A673 (cell line): ENCODE data around the gene MEGF6. TPM values are rescaled to one million over a fixed set of nuclear protein-coding genes. Genes with fewer than 3 reads are reported as not detected.

Experiments used
- BruUV-seq: library from RNA; stranded (reverse); fragments of 400-500 nt; replicated peaks from 2 replicates; lab custom pipeline; 2021; lab: Mats Ljungman, UMichigan
- CTCF ChIA-PET: fragments of 300-600 bp; sonication (Branson Sonifier 250); formaldehyde crosslinking; loops from one replicate; lab custom pipeline; 2022; ENCODE audit warnings: antibody characterized with exemption; lab: Charles Lee
- POLR2A ChIA-PET: fragments of 300-600 bp; sonication (Branson Sonifier 250); formaldehyde crosslinking; loops from one replicate; lab custom pipeline; 2022; ENCODE audit warnings: antibody characterized with exemption; ENCODE audit not compliant: low non-redundant PET; lab: Charles Lee
- DNase-seq: peaks from one replicate; pipeline ENCODE4 v3.0.0-alpha.2; 2015; ENCODE audit warnings: low spot score
- H3K27ac ChIP-seq: fragments of 200-600 bp; sonication (generic); 2 replicates; pipeline ENCODE4 v1.5.1; 2016; ENCODE audit warnings: mixed run types, low read depth, mild to moderate bottlenecking, mixed read lengths, antibody characterized with exemption, low read length; ENCODE audit not compliant: poor library complexity, severe bottlenecking
- H3K27me3 ChIP-seq: fragments of 200-600 bp; sonication (generic); replicated peaks from 2 replicates; pipeline ENCODE4 v1.6.1; 2017; ENCODE audit warnings: mixed run types, low read depth, mild to moderate bottlenecking, mixed read lengths, antibody characterized with exemption, low read length; ENCODE audit not compliant: insufficient read depth, poor library complexity
- H3K36me3 ChIP-seq: fragments of 200-600 bp; sonication (generic); 2 replicates; pipeline ENCODE4 v1.6.1; 2016; ENCODE audit warnings: mixed run types, mild to moderate bottlenecking, mixed read lengths, antibody characterized with exemption, low read length; ENCODE audit not compliant: insufficient read depth, poor library complexity, severe bottlenecking
- H3K4me1 ChIP-seq: fragments of 200-600 bp; sonication (generic); 2 replicates; pipeline ENCODE4 v1.6.1; 2017; ENCODE audit warnings: mixed run types, mild to moderate bottlenecking, mixed read lengths, antibody characterized with exemption, low read length; ENCODE audit not compliant: insufficient read depth, poor library complexity, severe bottlenecking
- H3K4me3 ChIP-seq: fragments of 200-600 bp; sonication (generic); 2 replicates; pipeline ENCODE4 v1.5.1; 2016; ENCODE audit warnings: low read depth, mixed run types, mild to moderate bottlenecking, mixed read lengths, low read length; ENCODE audit not compliant: poor library complexity, severe bottlenecking
- H3K9me3 ChIP-seq: fragments of 200-600 bp; sonication (generic); 2 replicates; pipeline ENCODE4 v1.6.1; 2016; ENCODE audit warnings: mixed run types, low read depth, mild to moderate bottlenecking, mixed read lengths, antibody characterized with exemption, low read length; ENCODE audit not compliant: poor library complexity, severe bottlenecking
- EZH2 ChIP-seq: fragments of 200-600 bp; sonication (generic); IDR thresholded peaks from 2 replicates; pipeline ENCODE4 v1.6.1; 2017; ENCODE audit warnings: borderline replicate concordance, low read depth, mild to moderate bottlenecking, mixed read lengths, antibody characterized with exemption, low read length; ENCODE audit not compliant: poor library complexity, severe bottlenecking
- intact Hi-C: fragments of 100-400 bp; cut with micrococcal nuclease; formaldehyde crosslinking; loops from one replicate; pipeline ENCODE4 v1.10.0; 2022; ENCODE audit not compliant: unreplicated experiment
- total RNA-seq: library from RNA; stranded (reverse); gene quantifications from 2 replicates; pipeline ENCODE4 v1.2.3, GENCODE V29; 2021
- TF ChIP-seq, protein P1 (sequence below): fragments of 300-800, 200-600 bp; sonication (generic); conservative IDR thresholded peaks from 2 replicates; pipeline ENCODE4 v1.5.1; 2017; ENCODE audit warnings: low read depth, mild to moderate bottlenecking, antibody characterized with exemption, low read length, moderate library complexity, mixed read lengths

Gene MEGF6
- total RNA-seq, 1 experiment from 2014 or later, result 2.8 TPM

DNA sequence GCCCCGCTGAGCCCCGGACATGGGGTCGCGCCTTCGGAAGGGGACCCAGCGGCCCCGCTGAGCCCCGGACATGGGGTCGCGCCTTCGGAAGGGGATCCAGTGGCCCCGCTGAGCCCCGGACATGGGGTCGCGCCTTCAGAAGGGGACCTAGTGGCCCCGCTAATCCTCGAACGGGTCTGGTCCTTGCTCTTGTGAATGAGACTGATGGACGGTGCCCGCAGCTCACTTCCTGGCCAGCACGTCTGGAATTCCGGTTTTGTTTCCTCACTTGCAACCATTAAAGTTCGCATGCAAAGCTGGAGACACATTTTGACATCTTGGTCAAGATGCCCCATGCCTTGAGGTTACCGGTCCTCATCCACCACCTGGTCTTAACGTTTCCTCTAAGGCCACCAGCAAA lies 33.0 kb upstream of the MEGF6 start:
- BruUV-seq, result no TSS peak
- intact Hi-C loops, result no loop called here
- no peaks in the 10 kb centered on the region for H3K9me3 ChIP-seq
- no peak overlapping the region for H3K27ac ChIP-seq
- TF ChIP-seq, protein P1, sequence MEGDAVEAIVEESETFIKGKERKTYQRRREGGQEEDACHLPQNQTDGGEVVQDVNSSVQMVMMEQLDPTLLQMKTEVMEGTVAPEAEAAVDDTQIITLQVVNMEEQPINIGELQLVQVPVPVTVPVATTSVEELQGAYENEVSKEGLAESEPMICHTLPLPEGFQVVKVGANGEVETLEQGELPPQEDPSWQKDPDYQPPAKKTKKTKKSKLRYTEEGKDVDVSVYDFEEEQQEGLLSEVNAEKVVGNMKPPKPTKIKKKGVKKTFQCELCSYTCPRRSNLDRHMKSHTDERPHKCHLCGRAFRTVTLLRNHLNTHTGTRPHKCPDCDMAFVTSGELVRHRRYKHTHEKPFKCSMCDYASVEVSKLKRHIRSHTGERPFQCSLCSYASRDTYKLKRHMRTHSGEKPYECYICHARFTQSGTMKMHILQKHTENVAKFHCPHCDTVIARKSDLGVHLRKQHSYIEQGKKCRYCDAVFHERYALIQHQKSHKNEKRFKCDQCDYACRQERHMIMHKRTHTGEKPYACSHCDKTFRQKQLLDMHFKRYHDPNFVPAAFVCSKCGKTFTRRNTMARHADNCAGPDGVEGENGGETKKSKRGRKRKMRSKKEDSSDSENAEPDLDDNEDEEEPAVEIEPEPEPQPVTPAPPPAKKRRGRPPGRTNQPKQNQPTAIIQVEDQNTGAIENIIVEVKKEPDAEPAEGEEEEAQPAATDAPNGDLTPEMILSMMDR, result no peak
- TF ChIP-seq EZH2, result no peak
- no peak for DNase-seq
- no peak overlapping the region for H3K4me3 ChIP-seq
- H3K4me1 ChIP-seq, result no peaks in the 10 kb centered on the region
- H3K27me3 ChIP-seq, result no peaks in the 10 kb centered on the region
- POLR2A ChIA-PET, result no interaction called here
- H3K36me3 ChIP-seq, result peaks cover 33% of the 10 kb centered on the region
- CTCF ChIA-PET, result no interaction called here

DNA sequence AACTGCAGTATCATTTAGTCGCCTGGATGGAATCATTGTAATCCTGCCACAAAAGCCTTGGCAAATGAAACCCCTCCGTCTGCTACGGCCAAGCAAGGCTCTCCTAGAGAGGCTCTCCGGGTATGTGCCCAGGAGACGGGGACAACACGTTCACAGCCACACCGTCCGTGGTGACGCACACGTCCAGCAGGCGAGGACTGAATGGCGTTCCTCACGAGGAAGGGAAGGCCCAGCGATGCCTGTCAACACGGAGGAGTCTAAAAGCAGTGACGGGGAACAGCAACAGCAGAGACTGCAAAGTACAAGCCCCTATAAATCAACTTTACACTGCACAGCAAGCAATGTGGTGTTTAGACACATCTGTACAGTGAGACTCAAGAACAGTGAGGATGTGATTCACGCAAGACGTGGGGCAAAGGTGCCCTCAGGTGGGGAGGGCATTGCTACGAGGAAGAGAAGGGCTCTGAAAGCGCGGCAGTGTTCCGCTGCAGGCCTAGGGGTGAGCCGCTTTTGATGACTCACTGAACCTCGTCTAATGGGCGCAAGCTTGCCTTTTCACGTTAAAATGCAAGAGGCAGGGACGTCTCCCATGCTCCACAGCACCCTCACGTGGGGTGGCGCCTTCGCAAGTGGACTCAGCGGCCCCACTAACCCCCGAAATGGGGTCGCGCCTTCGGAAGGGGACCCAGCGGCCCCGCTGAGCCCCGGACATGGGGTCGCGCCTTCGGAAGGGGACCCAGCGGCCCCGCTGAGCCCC lies 31.8 kb upstream of the MEGF6 start:
- no TSS peak for BruUV-seq
- peaks cover 40% of the 10 kb centered on the region for H3K36me3 ChIP-seq
- TF ChIP-seq, protein P1, result no peak
- H3K27me3 ChIP-seq, result no peaks in the 10 kb centered on the region
- no peak for DNase-seq
- intact Hi-C loops, result no loop called here
- H3K4me3 ChIP-seq, result no peak overlapping the region
- ChIA-PET POLR2A (no interaction called here), CTCF (no interaction called here)
- no peaks in the 10 kb centered on the region for H3K4me1 ChIP-seq
- H3K9me3 ChIP-seq, result no peaks in the 10 kb centered on the region
- H3K27ac ChIP-seq, result no peak overlapping the region

DNA sequence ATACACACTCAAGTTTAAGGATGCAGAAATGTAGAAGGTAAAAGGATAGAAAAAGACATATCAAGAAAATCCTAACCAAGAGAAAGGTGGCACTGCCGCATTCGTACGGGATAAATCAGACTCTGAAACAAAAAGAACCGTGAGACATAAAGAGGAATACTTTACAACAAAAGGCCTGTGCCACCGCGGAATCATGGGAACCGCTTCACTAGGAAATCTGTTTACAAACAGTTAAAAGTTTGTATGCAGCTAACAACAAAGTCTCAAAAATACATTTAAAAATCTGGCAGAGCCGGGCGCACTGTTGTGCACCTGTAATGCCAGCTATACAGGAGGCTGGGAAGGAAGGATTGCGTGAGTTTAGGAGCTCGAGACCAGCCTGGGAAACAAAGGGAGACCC lies 30.5 kb upstream of the MEGF6 start:
- DNase-seq, result no peak

More for the DNA sequence above, 30.5 kb upstream of the MEGF6 start:
- TF ChIP-seq, protein P1, result no peak
- TF ChIP-seq EZH2, result no peak
- no TSS peak for BruUV-seq
- Histone ChIP-seq H3K27me3 (no peaks in the 10 kb centered on the region), H3K4me1 (no peaks in the 10 kb centered on the region), H3K27ac (no peak overlapping the region), H3K36me3 (peaks cover 41% of the 10 kb centered on the region), H3K4me3 (no peak overlapping the region), H3K9me3 (no peaks in the 10 kb centered on the region)
- intact Hi-C loops, result no loop called here
- ChIA-PET POLR2A (no interaction called here), CTCF (no interaction called here)
